SK-N-SH (cell line): Measurements from ENCODE around the gene SFRP2. TPM values are rescaled to one million over a fixed set of nuclear protein-coding genes. Genes with fewer than 3 reads are reported as not detected.

Experiments used
- CTCF ChIA-PET: fragments of 300-600, 350-600 bp; formaldehyde crosslinking; extraction: SDS; loops from one replicate; lab custom pipeline; 2021; lab: Yijun Ruan, JAX
- POLR2A ChIA-PET: fragments of 350-600 bp; sonication (Branson Sonifier 250); formaldehyde crosslinking; extraction: SDS; loops from one replicate; lab custom pipeline; 2020; ENCODE audit warnings: antibody characterized with exemption, inconsistent platforms; lab: Yijun Ruan, JAX
- DNase-seq: peaks from one replicate; pipeline ENCODE4 v3.0.0; 2012
- H2AFZ ChIP-seq: fragments of 200-600 bp; sonication (generic); 2 replicates; pipeline ENCODE4 v1.8.1; 2016; ENCODE audit warnings: antibody characterized with exemption, mild to moderate bottlenecking, low read depth
- H3F3A ChIP-seq: fragments of 200-600 bp; sonication (generic); replicated peaks from 2 replicates; pipeline ENCODE3; 2016; ENCODE audit warnings: antibody characterized with exemption, mild to moderate bottlenecking; ENCODE audit not compliant: insufficient read depth
- H3K27ac ChIP-seq, 2 experiments: fragments of 200-500 bp in 1 of 2; fragments of 200-600 bp in 1 of 2; sonication (Bioruptor generic) in 1 of 2; sonication (generic), shearing (Covaris generic) in 1 of 2; 2 replicates each; pipeline versions ENCODE4 v1.5.1 to v1.6.1; 2014 to 2016; ENCODE audit warnings: low read depth in 2 of 2, inconsistent platforms in 1 of 2, low read length in 1 of 2, mild to moderate bottlenecking in 1 of 2, mixed read lengths in 1 of 2
- H3K27me3 ChIP-seq: fragments of 200-600 bp; sonication (generic), shearing (Covaris generic); 2 replicates; pipeline ENCODE4 v1.6.1; 2016; ENCODE audit warnings: mixed run types; ENCODE audit not compliant: insufficient read depth
- H3K36me3 ChIP-seq, 2 experiments: fragments of 200-500 bp in 1 of 2; fragments of 200-600 bp in 1 of 2; sonication (Bioruptor generic) in 1 of 2; sonication (generic) in 1 of 2; replicated peaks in 1 of 2; 2 replicates each; pipeline versions ENCODE3 to v1.5.1; 2014 to 2016; ENCODE audit warnings: low read length in 1 of 2, mild to moderate bottlenecking in 1 of 2; ENCODE audit not compliant: insufficient read depth in 2 of 2, control insufficient read depth in 1 of 2
- H3K4me1 ChIP-seq, 2 experiments: fragments of 200-500 bp in 1 of 2; fragments of 200-600 bp in 1 of 2; sonication (Bioruptor generic) in 1 of 2; sonication (generic), shearing (Covaris generic) in 1 of 2; 2 replicates each; pipeline versions ENCODE4 v1.5.1 to v1.6.1; 2014 to 2016; ENCODE audit warnings: low read depth in 1 of 2, low read length in 1 of 2, mixed run types in 1 of 2; ENCODE audit not compliant: insufficient read depth in 2 of 2, control insufficient read depth in 1 of 2
- H3K4me2 ChIP-seq: fragments of 200-600 bp; sonication (generic), shearing (Covaris generic); 2 replicates; pipeline ENCODE4 v1.6.1; 2017; ENCODE audit warnings: mixed run types
- H3K4me3 ChIP-seq, 2 experiments: fragments of 200-500 bp in 1 of 2; fragments of 200-600 bp in 1 of 2; sonication (Bioruptor generic) in 1 of 2; sonication (generic), shearing (Covaris generic) in 1 of 2; 2 replicates each; pipeline versions ENCODE4 v1.5.1 to v1.8.1; 2014 to 2016; ENCODE audit warnings: low read depth in 2 of 2, inconsistent platforms in 1 of 2, low read length in 1 of 2, mild to moderate bottlenecking in 1 of 2, mixed read lengths in 1 of 2, moderate library complexity in 1 of 2
- H3K79me2 ChIP-seq: fragments of 200-600 bp; sonication (generic); 2 replicates; pipeline ENCODE4 v1.8.1; 2017; ENCODE audit warnings: mild to moderate bottlenecking; ENCODE audit not compliant: insufficient read depth
- H3K9ac ChIP-seq: fragments of 200-600 bp; sonication (generic); 2 replicates; pipeline ENCODE4 v1.6.1; 2017; ENCODE audit warnings: mixed run types
- H3K9me2 ChIP-seq: fragments of 200-600 bp; sonication (generic); 2 replicates; pipeline ENCODE4 v1.6.1; 2017; ENCODE audit warnings: mixed run types
- H3K9me3 ChIP-seq: fragments of 200-600 bp; sonication (generic); 2 replicates; pipeline ENCODE4 v1.6.1; 2017; ENCODE audit warnings: mixed run types, mild to moderate bottlenecking, moderate library complexity
- H4K20me1 ChIP-seq: fragments of 200-600 bp; sonication (generic); 2 replicates; pipeline ENCODE4 v1.6.1; 2017; ENCODE audit warnings: mild to moderate bottlenecking, mixed run types; ENCODE audit not compliant: insufficient read depth
- ELF1 ChIP-seq: IDR thresholded peaks from 2 replicates; pipeline ENCODE4 v1.4.0; 2012
- FOSL2 ChIP-seq: IDR thresholded peaks from 2 replicates; pipeline ENCODE4 v1.4.0; 2012; ENCODE audit warnings: low read depth, mild to moderate bottlenecking, moderate library complexity, borderline replicate concordance
- FOXJ3 ChIP-seq: sonication (generic); formaldehyde crosslinking; IDR thresholded peaks from 2 replicates; pipeline ENCODE4 v1.5.1; 2020; ENCODE audit warnings: mild to moderate bottlenecking, missing genetic modification reagents
- FOXM1 ChIP-seq: IDR thresholded peaks from 2 replicates; pipeline ENCODE4 v1.4.0; 2012; ENCODE audit warnings: low read depth, mild to moderate bottlenecking
- GATA2 ChIP-seq: sonication (generic); formaldehyde crosslinking; IDR thresholded peaks from 2 replicates; pipeline ENCODE4 v1.5.0; 2020; ENCODE audit warnings: mild to moderate bottlenecking, missing genetic modification reagents
- NFIC ChIP-seq: IDR thresholded peaks from 2 replicates; pipeline ENCODE4 v1.4.0; 2012; ENCODE audit warnings: borderline replicate concordance
- POLR2AphosphoS5 ChIP-seq: IDR thresholded peaks from 2 replicates; pipeline ENCODE4 v1.6.1; 2012; ENCODE audit warnings: low read depth, low read length
- RAD21 ChIP-seq: IDR thresholded peaks from 2 replicates; pipeline ENCODE4 v1.6.1; 2012; ENCODE audit warnings: mild to moderate bottlenecking, low read length
- REST ChIP-seq: IDR thresholded peaks from 2 replicates; pipeline ENCODE4 v1.6.1; 2012; ENCODE audit warnings: mild to moderate bottlenecking, low read depth, low read length, moderate library complexity
- RFX5 ChIP-seq: IDR thresholded peaks from 2 replicates; pipeline ENCODE4 v1.6.1; 2012; ENCODE audit warnings: mild to moderate bottlenecking, improper control_type of control experiment, low read length
- RXRA ChIP-seq: IDR thresholded peaks from 2 replicates; pipeline ENCODE4 v1.4.0; 2012; ENCODE audit warnings: low read depth, mild to moderate bottlenecking, borderline replicate concordance
- TCF12 ChIP-seq: IDR thresholded peaks from 2 replicates; pipeline ENCODE4 v1.4.0; 2012
- WGBS: methylation state at CpG from one replicate; pipeline ENCODE4 v1.1.6; 2017; ENCODE audit warnings: low lambda C conversion rate; 5-methylcytosine and 5-hydroxymethylcytosine counted together
- polyA plus RNA-seq, 3 experiments: library from polyadenylated mRNA; depleted of rRNA; stranded (reverse); fragments of >200 nt; gene quantifications; 2 replicates each; pipeline ENCODE4 v1.2.3, GENCODE V29; 2012
- TF ChIP-seq, protein P1 (sequence below): IDR thresholded peaks from 2 replicates; pipeline ENCODE4 v1.4.0; 2012; ENCODE audit warnings: low read depth, borderline replicate concordance
- TF ChIP-seq, protein P2 (sequence below): IDR thresholded peaks from 2 replicates; pipeline ENCODE4; 2012

Gene SFRP2
- polyA plus RNA-seq, 1 of the 3 experiments (the other 2 are of a cell fraction), result not detected

- no peaks in the 10 kb centered on the region for H3K9me2 ChIP-seq
- H3K4me3 ChIP-seq, result no peak overlapping the region
- CTCF ChIA-PET, result interaction anchor here (1.2 to 5.9 kb wide), 5 partner anchors 9 to 614 kb away, joined by 3 to 36 read pairs (median 7); no protein-coding TSS in a partner anchor
- no peaks in the 10 kb centered on the region for H3K79me2 ChIP-seq
- no peaks in the 10 kb centered on the region for H3K27me3 ChIP-seq
- H3K4me2 ChIP-seq, result no peak overlapping the region
- H3K27ac ChIP-seq, result no peak overlapping the region
- no peak overlapping the region for H2AFZ ChIP-seq
- whole genome bisulfite sequencing, result 61% methylated on average over 2 of the region's 2 CpGs
- H4K20me1 ChIP-seq, result no peaks in the 10 kb centered on the region
- H3K4me1 ChIP-seq, result no peaks in the 10 kb centered on the region
- peaks cover 5% of the 10 kb centered on the region; the same call in 1 of the 2 replicates for H3K9me3 ChIP-seq
- DNase-seq, result no peak
- no peak overlapping the region for H3K9ac ChIP-seq
- POLR2A ChIA-PET, result no interaction called here
- TF ChIP-seq NFIC (no peak), POLR2AphosphoS5 (no peak), RFX5 (no peak), REST (no peak), FOSL2 (no peak), ELF1 (no peak), RXRA (no peak), GATA2 (CRISPR knock-in tag) (no peak), FOXM1 (no peak)
- TF ChIP-seq, protein P1, sequence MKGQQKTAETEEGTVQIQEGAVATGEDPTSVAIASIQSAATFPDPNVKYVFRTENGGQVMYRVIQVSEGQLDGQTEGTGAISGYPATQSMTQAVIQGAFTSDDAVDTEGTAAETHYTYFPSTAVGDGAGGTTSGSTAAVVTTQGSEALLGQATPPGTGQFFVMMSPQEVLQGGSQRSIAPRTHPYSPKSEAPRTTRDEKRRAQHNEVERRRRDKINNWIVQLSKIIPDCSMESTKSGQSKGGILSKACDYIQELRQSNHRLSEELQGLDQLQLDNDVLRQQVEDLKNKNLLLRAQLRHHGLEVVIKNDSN, result no peak
- TF ChIP-seq, protein P2, sequence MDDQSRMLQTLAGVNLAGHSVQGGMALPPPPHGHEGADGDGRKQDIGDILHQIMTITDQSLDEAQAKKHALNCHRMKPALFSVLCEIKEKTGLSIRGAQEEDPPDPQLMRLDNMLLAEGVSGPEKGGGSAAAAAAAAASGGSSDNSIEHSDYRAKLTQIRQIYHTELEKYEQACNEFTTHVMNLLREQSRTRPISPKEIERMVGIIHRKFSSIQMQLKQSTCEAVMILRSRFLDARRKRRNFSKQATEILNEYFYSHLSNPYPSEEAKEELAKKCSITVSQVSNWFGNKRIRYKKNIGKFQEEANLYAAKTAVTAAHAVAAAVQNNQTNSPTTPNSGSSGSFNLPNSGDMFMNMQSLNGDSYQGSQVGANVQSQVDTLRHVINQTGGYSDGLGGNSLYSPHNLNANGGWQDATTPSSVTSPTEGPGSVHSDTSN, result no peak
- TF ChIP-seq, all 33 proteins: peak for 0
- Histone ChIP-seq H3K36me3 (no peaks in the 10 kb centered on the region), H3F3A (no peaks in the 10 kb centered on the region)
These were observed 47.3 kb downstream of the SFRP2 start for GRCh38 chr4:153741541-153741940.

GRCh38 chr4:153735906-153736461 is 52.9 kb downstream of the SFRP2 start:
- no peak overlapping the region for H3K9ac ChIP-seq
- H3K27ac ChIP-seq, result no peak overlapping the region
- no peaks in the 10 kb centered on the region for H3K27me3 ChIP-seq
- no peak overlapping the region for H3K4me3 ChIP-seq
- peak; percentile 24; the same call in 1 of the 2 replicates for TF ChIP-seq NFIC
- peak; percentile 40 for TF ChIP-seq TCF12
- TF ChIP-seq FOXJ3 (CRISPR knock-in tag), result no peak
- TF ChIP-seq RAD21, result no peak
- TF ChIP-seq, protein P2, result 0 out of 2 replicates have a peak, but pooled peaks have one; percentile 21
- H3K4me2 ChIP-seq, result no peak overlapping the region
- no peak for DNase-seq
- ChIA-PET POLR2A (no interaction called here), CTCF (no interaction called here)
- H3K9me3 ChIP-seq, result peaks cover 5% of the 10 kb centered on the region; the same call in 1 of the 2 replicates
- H2AFZ ChIP-seq, result no peak overlapping the region
- H3F3A ChIP-seq, result peaks cover 14% of the 10 kb centered on the region
- H3K4me1 ChIP-seq, result peaks cover 6 to 9% of the 10 kb centered on the region in 2 experiments; a peak in 3 of 4 replicates
- H3K9me2 ChIP-seq, result no peaks in the 10 kb centered on the region
- H3K79me2 ChIP-seq, result no peaks in the 10 kb centered on the region
- H4K20me1 ChIP-seq, result no peaks in the 10 kb centered on the region
- no peaks in the 10 kb centered on the region for H3K36me3 ChIP-seq
